Right atrium auricular region (tissue), 2 donors: ENCODE data around the gene SCN2A. TPM values are rescaled to one million over a fixed set of nuclear protein-coding genes. Genes with fewer than 3 reads are reported as not detected.
A peak's percentile ranks its signal among the peaks of the same experiment; 100 is the strongest.

Experiments
- DNase-seq: peaks from one replicate; pipeline ENCODE4 v3.0.0-alpha.2; 2019; ENCODE audit warnings: low spot score
- H3K27ac ChIP-seq, 2 donors: fragments of 200-600 bp; sonication (generic); 1 replicate in 1 of 2; 2 replicates in 1 of 2; pipeline ENCODE4 v1.5.1; 2016 to 2019
- H3K27me3 ChIP-seq, 2 donors: fragments of 200-600 bp; sonication (generic); one replicate each; pipeline versions ENCODE4 v1.5.1 to v1.6.0; 2017 to 2019
- H3K36me3 ChIP-seq: fragments of 200-600 bp; sonication (generic); one replicate; pipeline ENCODE4 v1.5.1; 2016
- H3K4me1 ChIP-seq, 2 donors: fragments of 200-600 bp; sonication (generic); one replicate each; pipeline versions ENCODE4 v1.5.1 to v1.6.0; 2017 to 2019
- H3K4me3 ChIP-seq, 2 donors: fragments of 200-600 bp; sonication (generic); 1 replicate in 1 of 2; 2 replicates in 1 of 2; pipeline ENCODE4 v1.5.1; 2017 to 2019; ENCODE audit warnings: mild to moderate bottlenecking in 1 of 2, moderate library complexity in 1 of 2
- H3K9me3 ChIP-seq, 2 donors: fragments of 200-600 bp; sonication (generic); one replicate each; pipeline ENCODE4 v1.5.1; 2019
- total RNA-seq, 2 donors: library from RNA; depleted of rRNA; stranded (reverse); fragments of >200 nt; gene quantifications; one replicate each; pipeline ENCODE4 v1.1.0, GENCODE V29; 2016
- TF ChIP-seq, protein P1 (sequence below), 2 donors: fragments of 200-600 bp; sonication (generic); IDR thresholded peaks; one replicate each; pipeline ENCODE4 v1.5.1; 2019; ENCODE audit warnings: antibody characterized with exemption in 2 of 2

The SCN2A gene
- 1 to 10 TPM in 1 of 2 donors, under 1 TPM in 1; 0.39 to 1.0 TPM for total RNA-seq

DNA sequence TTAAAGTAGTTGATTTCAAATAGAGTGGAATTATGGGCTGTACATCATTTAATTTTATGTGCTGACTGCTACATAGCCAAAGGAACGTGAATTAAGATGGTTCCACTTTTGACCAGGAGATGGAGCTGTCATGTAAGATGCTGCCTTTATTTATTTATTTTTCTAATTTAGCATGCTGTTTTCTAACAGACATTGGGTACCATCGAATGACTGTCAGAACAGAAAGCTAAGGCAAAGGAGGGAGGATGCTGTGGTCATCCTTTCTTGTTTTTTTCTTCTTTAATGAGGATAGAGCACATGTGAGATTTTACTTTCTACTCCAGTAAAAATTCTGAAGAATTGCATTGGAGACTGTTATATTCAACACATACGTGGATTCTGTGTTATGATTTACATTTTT, at the start of gene SCN2A:
Gene SCN2A, plus strand, starts transcription at position 185 of the 400 bp plus-strand sequence. CDS start 56,410 bp downstream, outside the sequence.
- DNase-seq = no peak
- no peaks in the 10 kb centered on the region for H3K36me3 ChIP-seq
- H3K27me3 ChIP-seq = no peaks in the 10 kb centered on the region
- TF ChIP-seq, protein P1, sequence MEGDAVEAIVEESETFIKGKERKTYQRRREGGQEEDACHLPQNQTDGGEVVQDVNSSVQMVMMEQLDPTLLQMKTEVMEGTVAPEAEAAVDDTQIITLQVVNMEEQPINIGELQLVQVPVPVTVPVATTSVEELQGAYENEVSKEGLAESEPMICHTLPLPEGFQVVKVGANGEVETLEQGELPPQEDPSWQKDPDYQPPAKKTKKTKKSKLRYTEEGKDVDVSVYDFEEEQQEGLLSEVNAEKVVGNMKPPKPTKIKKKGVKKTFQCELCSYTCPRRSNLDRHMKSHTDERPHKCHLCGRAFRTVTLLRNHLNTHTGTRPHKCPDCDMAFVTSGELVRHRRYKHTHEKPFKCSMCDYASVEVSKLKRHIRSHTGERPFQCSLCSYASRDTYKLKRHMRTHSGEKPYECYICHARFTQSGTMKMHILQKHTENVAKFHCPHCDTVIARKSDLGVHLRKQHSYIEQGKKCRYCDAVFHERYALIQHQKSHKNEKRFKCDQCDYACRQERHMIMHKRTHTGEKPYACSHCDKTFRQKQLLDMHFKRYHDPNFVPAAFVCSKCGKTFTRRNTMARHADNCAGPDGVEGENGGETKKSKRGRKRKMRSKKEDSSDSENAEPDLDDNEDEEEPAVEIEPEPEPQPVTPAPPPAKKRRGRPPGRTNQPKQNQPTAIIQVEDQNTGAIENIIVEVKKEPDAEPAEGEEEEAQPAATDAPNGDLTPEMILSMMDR (IDR thresholded peaks at IDR 0.05) = peak; percentile 46 to 71
- no peak within 1 kb of the TSS for H3K4me3 ChIP-seq
- H3K4me1 ChIP-seq = no peaks in the 10 kb centered on the region
- H3K9me3 ChIP-seq = no peaks in the 10 kb centered on the region
- no peak within 1 kb of the TSS for H3K27ac ChIP-seq

- Histone ChIP-seq H3K4me1 (no peaks in the 10 kb centered on the region), H3K9me3 (no peaks in the 10 kb centered on the region), H3K4me3 (no peak overlapping the region), H3K27me3 (no peaks in the 10 kb centered on the region), H3K36me3 (no peaks in the 10 kb centered on the region), H3K27ac (no peak overlapping the region)
- TF ChIP-seq, protein P1 (IDR thresholded peaks at IDR 0.05) = no peak
- DNase-seq = no peak
Observed at GRCh38 chr2:165191096-165191728, 48.0 kb upstream of the SCN2A start.

DNA sequence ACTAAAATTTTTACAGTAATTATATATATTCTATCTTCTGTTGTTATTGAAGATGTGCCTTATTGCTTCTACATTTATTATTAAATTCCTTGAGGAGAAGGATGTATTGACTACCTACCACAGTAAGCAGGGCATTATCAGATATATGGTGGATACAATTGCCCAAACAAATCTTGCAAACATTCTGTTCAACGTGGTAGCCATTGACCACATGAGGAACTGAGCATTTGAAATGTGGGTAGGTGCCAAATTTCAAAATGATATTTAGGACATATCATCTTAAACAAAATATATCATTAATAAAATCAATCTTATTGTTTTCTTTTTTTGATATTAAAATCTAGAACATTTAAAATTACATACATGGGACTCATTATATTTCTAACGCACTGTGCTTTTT, 46.5 kb upstream of the SCN2A start:
- Histone ChIP-seq H3K4me1 (no peaks in the 10 kb centered on the region), H3K27ac (no peak overlapping the region), H3K9me3 (no peaks in the 10 kb centered on the region), H3K27me3 (no peaks in the 10 kb centered on the region), H3K36me3 (no peaks in the 10 kb centered on the region), H3K4me3 (no peak overlapping the region)
- no peak for DNase-seq
- TF ChIP-seq, protein P1 (IDR thresholded peaks at IDR 0.05) = no peak

DNA sequence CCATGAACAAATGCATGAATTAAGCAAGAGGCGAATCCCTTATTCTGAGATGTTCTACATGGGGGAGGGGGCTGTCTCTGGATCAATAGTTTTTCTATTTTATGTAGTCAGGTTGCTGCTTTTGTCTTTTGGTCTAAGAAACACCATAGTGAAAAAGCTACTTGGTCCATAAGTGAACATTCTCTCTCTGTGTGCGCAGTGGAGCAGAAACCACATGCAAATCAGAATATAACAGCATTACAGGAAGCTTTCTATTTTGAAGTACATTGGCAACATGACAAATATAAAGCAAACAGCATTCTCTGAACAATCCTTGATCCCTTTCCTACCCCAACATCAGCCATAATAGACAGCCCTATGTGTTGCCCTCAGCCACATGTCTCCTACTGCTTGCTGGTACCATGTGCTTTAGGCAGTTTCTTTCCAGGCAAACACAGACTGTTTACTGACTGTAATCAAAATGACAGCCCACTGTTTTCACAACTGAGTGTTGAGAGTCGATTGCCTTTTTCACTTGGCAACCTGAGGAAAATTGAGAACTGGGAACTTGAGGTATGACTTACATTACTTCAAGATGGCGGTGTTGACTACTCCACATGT, 45.9 kb upstream of the SCN2A start:
- no peak overlapping the region for H3K27ac ChIP-seq
- no peaks in the 10 kb centered on the region for H3K36me3 ChIP-seq
- no peak overlapping the region for H3K4me3 ChIP-seq
- DNase-seq = no peak
- H3K9me3 ChIP-seq = no peaks in the 10 kb centered on the region
- no peaks in the 10 kb centered on the region for H3K27me3 ChIP-seq
- H3K4me1 ChIP-seq = no peaks in the 10 kb centered on the region
- TF ChIP-seq, protein P1 (IDR thresholded peaks at IDR 0.05) = no peak

DNA sequence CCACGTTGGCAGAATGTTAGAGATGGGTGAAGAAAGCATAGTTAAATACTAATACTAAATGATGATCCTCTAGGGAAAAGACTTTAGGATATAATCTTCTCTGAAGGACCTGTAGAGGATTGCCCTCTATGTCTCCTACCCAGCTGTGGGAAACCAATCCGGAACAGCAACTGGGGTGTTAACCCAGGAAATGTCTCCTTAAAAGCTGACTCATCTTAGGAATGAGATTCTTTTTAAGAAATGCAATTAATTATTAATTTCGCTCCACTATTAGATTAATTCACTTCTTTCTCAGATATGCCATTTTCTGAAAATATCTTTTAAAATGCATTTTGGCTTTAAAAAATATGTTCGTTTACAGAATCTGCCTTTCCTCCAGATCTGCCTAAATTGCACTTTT, 42.8 kb upstream of the SCN2A start:
- Histone ChIP-seq H3K27ac (no peak overlapping the region), H3K36me3 (no peaks in the 10 kb centered on the region), H3K4me3 (no peak overlapping the region), H3K9me3 (no peaks in the 10 kb centered on the region), H3K4me1 (no peaks in the 10 kb centered on the region), H3K27me3 (no peaks in the 10 kb centered on the region)
- TF ChIP-seq, protein P1 (IDR thresholded peaks at IDR 0.05) = no peak
- DNase-seq = no peak
